Bone marrow (tissue), 2 donors: ENCODE data around the gene PHACTR4.
"Not testable (repeated sequence)": the region's sequence is repeated elsewhere in the genome, so short reads cannot be mapped to it uniquely, and the experiment has no call there.

ENCODE experiments used
- DNase-seq, 2 donors: peaks; one replicate each; lab custom pipeline; 2025; lab: John Stamatoyannopoulos, UW

Gene PHACTR4

GRCh38 chr1:28525002-28525642, 155.6 kb downstream of the PHACTR4 start:
- not testable (repeated sequence) for DNase-seq

GRCh38 chr1:28526886-28527285, 157.3 kb downstream of the PHACTR4 start:
- DNase-seq = no peak

- no peak for DNase-seq
These were observed 160.9 kb downstream of the PHACTR4 start for GRCh38 chr1:28530456-28530855.

- DNase-seq = no peak
These were observed 165.1 kb downstream of the PHACTR4 start for GRCh38 chr1:28534671-28535070.

- DNase-seq = no peak
These were observed 165.6 kb downstream of the PHACTR4 start for GRCh38 chr1:28535180-28535579.

GRCh38 chr1:28537457-28538199, 168.1 kb downstream of the PHACTR4 start:
- DNase-seq = no peak

GRCh38 chr1:28538286-28538685, 168.7 kb downstream of the PHACTR4 start:
- DNase-seq = no peak

- DNase-seq = no peak
These were observed 171.1 kb downstream of the PHACTR4 start for GRCh38 chr1:28540651-28541050.

- DNase-seq = not testable (repeated sequence)
These were observed 172.0 kb downstream of the PHACTR4 start for GRCh38 chr1:28541414-28542015.

GRCh38 chr1:28545246-28545628, 175.7 kb downstream of the PHACTR4 start:
- DNase-seq = no peak

- DNase-seq = no peak
These were observed 178.8 kb downstream of the PHACTR4 start for GRCh38 chr1:28548318-28548717.
